NT2/D1 (cell line): ENCODE results near the gene TPRA1.

Experiments used
- DNase-seq: peaks from one replicate; pipeline ENCODE4 v3.0.0-alpha.2; 2011; ENCODE audit warnings: low read depth, low spot score
- H3K27me3 ChIP-seq: 2 replicates; pipeline ENCODE4 v1.6.0; 2011; ENCODE audit warnings: mild to moderate bottlenecking; ENCODE audit not compliant: insufficient read length, insufficient read depth
- H3K36me3 ChIP-seq: 2 replicates; pipeline ENCODE4 v1.6.1; 2011; ENCODE audit warnings: mild to moderate bottlenecking, low read length, mixed read lengths; ENCODE audit not compliant: insufficient read depth, insufficient read length
- H3K4me1 ChIP-seq: 2 replicates; pipeline ENCODE4 v1.5.1; 2011; ENCODE audit not compliant: insufficient read depth, insufficient read length
- H3K4me3 ChIP-seq: 2 replicates; pipeline ENCODE4 v1.5.1; 2011; ENCODE audit warnings: low read depth; ENCODE audit not compliant: insufficient read length
- H3K9ac ChIP-seq: 2 replicates; pipeline ENCODE4 v1.6.0; 2011; ENCODE audit warnings: low read depth; ENCODE audit not compliant: insufficient read length
- H3K9me3 ChIP-seq: 2 replicates; pipeline ENCODE4 v1.5.1; 2011; ENCODE audit warnings: mild to moderate bottlenecking, low read length; ENCODE audit not compliant: insufficient read depth
- SUZ12 ChIP-seq: IDR thresholded peaks from 2 replicates; pipeline ENCODE4 v1.6.1; 2011; ENCODE audit not compliant: insufficient read length, insufficient read depth; ENCODE audit errors: extremely low read depth
- YY1 ChIP-seq: IDR thresholded peaks from 2 replicates; pipeline ENCODE4 v1.6.1; 2011; ENCODE audit not compliant: insufficient read length, insufficient read depth
- ZNF274 ChIP-seq: IDR thresholded peaks from 2 replicates; pipeline ENCODE4 v1.6.1; 2011; ENCODE audit warnings: mild to moderate bottlenecking, low read depth, low read length

The TPRA1 gene

DNA sequence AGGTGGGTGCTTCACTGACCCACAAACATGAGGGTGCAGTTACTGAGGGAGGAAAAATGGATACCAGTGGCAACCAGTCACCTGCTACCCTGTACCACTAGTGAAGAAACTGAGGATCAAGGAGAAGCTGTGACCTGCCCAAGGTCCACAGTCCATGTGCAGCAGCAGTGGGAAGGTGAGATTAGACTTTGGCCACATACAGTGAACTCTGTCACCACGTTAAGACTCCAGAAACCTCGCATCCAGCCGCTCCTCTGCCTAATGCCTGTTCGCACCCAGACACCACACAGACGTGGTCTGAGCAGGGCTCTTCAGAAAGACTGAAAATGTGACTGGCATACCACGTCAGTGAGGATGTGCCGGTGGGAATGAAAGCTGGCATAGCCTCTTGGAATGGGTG is 20.0 kb downstream of the TPRA1 start:
- H3K27me3 ChIP-seq, result no peaks in the 10 kb centered on the region
- H3K9me3 ChIP-seq, result no peaks in the 10 kb centered on the region
- H3K36me3 ChIP-seq, result peaks cover 50% of the 10 kb centered on the region
- no peak overlapping the region for H3K9ac ChIP-seq
- no peak for DNase-seq
- no peak for TF ChIP-seq ZNF274
- TF ChIP-seq YY1, result no peak
- no peak for TF ChIP-seq SUZ12
- peaks cover 14% of the 10 kb centered on the region for H3K4me1 ChIP-seq
- no peak overlapping the region for H3K4me3 ChIP-seq

GRCh38 chr3:127569160-127569559 is 21.4 kb downstream of the TPRA1 start:
- Histone ChIP-seq H3K27me3 (no peaks in the 10 kb centered on the region), H3K9ac (no peak overlapping the region), H3K4me1 (peaks cover 5% of the 10 kb centered on the region), H3K36me3 (peaks cover 42% of the 10 kb centered on the region), H3K9me3 (no peaks in the 10 kb centered on the region), H3K4me3 (no peak overlapping the region)
- TF ChIP-seq YY1, result no peak
- TF ChIP-seq SUZ12, result no peak
- TF ChIP-seq ZNF274, result no peak
- no peak for DNase-seq

GRCh38 chr3:127568586-127568985 is 21.9 kb downstream of the TPRA1 start:
- H3K36me3 ChIP-seq, result peaks cover 36% of the 10 kb centered on the region

GRCh38 chr3:127566833-127567232 is 23.7 kb downstream of the TPRA1 start:
- Histone ChIP-seq H3K4me3 (no peak overlapping the region), H3K27me3 (no peaks in the 10 kb centered on the region), H3K9ac (no peak overlapping the region), H3K4me1 (no peaks in the 10 kb centered on the region), H3K36me3 (peaks cover 18% of the 10 kb centered on the region), H3K9me3 (no peaks in the 10 kb centered on the region)
- TF ChIP-seq ZNF274, result no peak
- TF ChIP-seq YY1, result no peak
- DNase-seq, result no peak

More at GRCh38 chr3:127568586-127568985, 21.9 kb downstream of the TPRA1 start:
- no peak for DNase-seq
- H3K4me3 ChIP-seq, result no peak overlapping the region
- H3K27me3 ChIP-seq, result no peaks in the 10 kb centered on the region
- no peak overlapping the region for H3K9ac ChIP-seq
- H3K9me3 ChIP-seq, result no peaks in the 10 kb centered on the region
- no peak for TF ChIP-seq SUZ12
- no peak for TF ChIP-seq YY1
- no peak for TF ChIP-seq ZNF274
- peaks cover 2% of the 10 kb centered on the region for H3K4me1 ChIP-seq

DNA sequence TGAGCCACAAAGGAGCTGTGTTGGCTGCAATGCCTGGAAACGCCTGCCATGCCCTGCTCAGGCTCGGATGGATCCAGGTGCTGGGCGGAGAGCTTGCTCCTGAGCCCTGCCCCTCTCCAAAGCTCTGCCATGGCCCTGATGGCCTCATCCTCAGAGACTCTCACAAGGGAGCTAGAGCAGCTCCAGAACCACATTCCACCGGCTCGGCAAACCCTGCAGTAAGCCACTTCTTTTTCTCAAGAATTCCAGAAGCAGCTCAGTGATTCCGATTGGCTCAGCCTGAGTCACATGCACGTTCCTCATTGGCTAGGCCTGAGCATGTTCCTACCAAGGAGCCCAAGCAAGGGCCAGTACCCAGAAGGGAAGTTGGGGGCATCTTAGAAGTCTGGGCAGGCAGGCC is 24.8 kb downstream of the TPRA1 start:
- Histone ChIP-seq H3K4me1 (peaks cover 2% of the 10 kb centered on the region), H3K9me3 (no peaks in the 10 kb centered on the region), H3K9ac (no peak overlapping the region), H3K36me3 (peaks cover 8% of the 10 kb centered on the region), H3K4me3 (no peak overlapping the region), H3K27me3 (no peaks in the 10 kb centered on the region)
- TF ChIP-seq SUZ12 (no peak), ZNF274 (no peak), YY1 (no peak)
- no peak for DNase-seq

DNA sequence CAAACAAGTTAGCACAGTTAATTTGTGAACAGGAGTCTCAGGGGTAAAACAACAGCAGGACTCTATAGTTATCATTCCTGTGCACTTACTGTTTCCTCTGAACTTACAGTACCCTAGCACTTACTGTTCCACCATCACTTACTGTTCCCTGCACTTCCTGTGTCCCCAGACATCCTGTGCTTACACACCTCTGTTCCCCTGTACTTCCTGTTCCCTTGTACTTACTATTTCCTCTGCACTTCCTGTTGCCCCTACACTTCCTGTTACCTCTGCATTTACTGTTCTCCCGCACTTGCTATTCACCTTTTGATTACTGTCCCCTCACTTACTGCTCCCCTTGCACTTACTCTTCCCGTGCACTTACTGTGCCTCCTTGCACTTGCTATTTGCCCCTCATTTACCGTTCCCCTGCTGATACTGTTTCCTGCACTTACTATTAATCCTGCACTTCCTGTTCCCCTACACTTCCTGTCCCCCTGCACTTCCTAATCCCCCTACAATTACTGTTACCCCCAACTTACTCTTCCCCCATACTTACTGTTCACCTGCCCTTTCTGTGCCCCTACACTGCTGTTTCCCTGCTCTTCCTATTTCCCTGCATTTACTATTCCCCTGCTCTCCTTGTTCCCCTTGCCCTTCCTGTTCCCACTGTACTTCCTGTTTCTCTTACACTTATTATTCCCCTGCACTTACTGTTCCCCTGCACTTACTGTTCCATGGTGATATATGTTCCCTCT is 30.3 kb downstream of the TPRA1 start:
- DNase-seq, result no peak
- H3K9me3 ChIP-seq, result no peaks in the 10 kb centered on the region
- TF ChIP-seq ZNF274 (no peak), YY1 (no peak), SUZ12 (no peak)
- no peaks in the 10 kb centered on the region for H3K36me3 ChIP-seq
- H3K4me1 ChIP-seq, result peaks cover 2% of the 10 kb centered on the region
- no peak overlapping the region for H3K9ac ChIP-seq
- no peaks in the 10 kb centered on the region for H3K27me3 ChIP-seq
- no peak overlapping the region for H3K4me3 ChIP-seq

- no peaks in the 10 kb centered on the region for H3K9me3 ChIP-seq
- DNase-seq, result no peak
- H3K4me3 ChIP-seq, result no peak overlapping the region
- H3K36me3 ChIP-seq, result no peaks in the 10 kb centered on the region
- peaks cover 3% of the 10 kb centered on the region for H3K4me1 ChIP-seq
- H3K9ac ChIP-seq, result no peak overlapping the region
- H3K27me3 ChIP-seq, result no peaks in the 10 kb centered on the region
- TF ChIP-seq ZNF274 (no peak), SUZ12 (no peak), YY1 (no peak)
Measured at GRCh38 chr3:127556565-127556964, 34.0 kb downstream of the TPRA1 start.

DNA sequence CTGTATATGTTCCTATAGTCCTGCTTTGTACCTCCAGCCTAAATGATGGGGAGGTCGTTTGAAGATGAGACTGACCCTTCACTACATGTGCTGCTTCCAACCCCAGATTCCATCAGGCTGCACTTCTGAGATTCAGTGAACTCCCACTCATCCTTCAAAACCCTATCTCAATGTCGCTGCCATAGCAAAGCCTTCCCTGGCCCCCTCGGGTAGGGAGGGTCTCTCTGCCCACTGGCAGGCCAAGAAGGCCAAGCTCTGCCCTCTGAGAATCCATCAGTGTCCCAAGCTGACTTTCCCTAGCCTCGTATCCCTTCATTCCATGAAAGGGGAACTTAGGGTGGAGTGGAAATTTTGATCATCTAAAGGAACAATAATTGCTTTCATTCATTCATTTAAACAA is 35.4 kb downstream of the TPRA1 start:
- no peak for DNase-seq
- Histone ChIP-seq H3K36me3 (no peaks in the 10 kb centered on the region), H3K4me1 (peaks cover 11% of the 10 kb centered on the region), H3K9me3 (no peaks in the 10 kb centered on the region), H3K4me3 (no peak overlapping the region), H3K27me3 (no peaks in the 10 kb centered on the region), H3K9ac (no peak overlapping the region)
- no peak for TF ChIP-seq YY1
